K562 (cell line): ENCODE data around the gene DACT3. TPM values are rescaled to one million over a fixed set of nuclear protein-coding genes. Genes with fewer than 3 reads are reported as not detected.

Source experiments
- ARID1B ChIP-seq: fragments of 450-650 bp; IDR thresholded peaks from 2 replicates; pipeline ENCODE4 v1.6.1; 2016; ENCODE audit warnings: antibody characterized with exemption, mild to moderate bottlenecking, inconsistent platforms
- ARNT ChIP-seq, 2 experiments: fragments of 450-650 bp; IDR thresholded peaks; 2 replicates each; pipeline ENCODE4 v1.6.1; 2016; ENCODE audit warnings: mild to moderate bottlenecking in 1 of 2
- CCNT2 ChIP-seq: IDR thresholded peaks from 2 replicates; pipeline ENCODE4 v1.6.1; 2011; ENCODE audit warnings: borderline replicate concordance, low read depth, mild to moderate bottlenecking, moderate library complexity, mixed read lengths, low read length; ENCODE audit not compliant: insufficient read length; ENCODE audit errors: extremely low read depth
- CHCHD3 ChIP-seq: fragments of 250-450 bp; sonication (Bioruptor Pico); IDR thresholded peaks from 2 replicates; pipeline ENCODE4 v2.1.2; 2022; ENCODE audit warnings: mild to moderate bottlenecking
- HLTF ChIP-seq: fragments of 450-650 bp; IDR thresholded peaks from 2 replicates; pipeline ENCODE4 v1.6.1; 2016
- HNRNPL ChIP-seq: fragments of 200-400 bp; formaldehyde crosslinking; IDR thresholded peaks from 2 replicates; pipeline ENCODE4 v1.6.1; 2017; ENCODE audit warnings: low read depth, mild to moderate bottlenecking, low read length
- ILK ChIP-seq: fragments of 450-650 bp; IDR thresholded peaks from 2 replicates; pipeline ENCODE4 v1.6.1; 2016; ENCODE audit warnings: missing genetic modification characterization, low read depth, mild to moderate bottlenecking, missing compliant biosample characterization, moderate library complexity, borderline replicate concordance
- KDM2B ChIP-seq: fragments of 250-450 bp; sonication (Bioruptor Pico); IDR thresholded peaks from 2 replicates; pipeline ENCODE4 v1.8.0; 2021; ENCODE audit warnings: mild to moderate bottlenecking, moderate library complexity
- KHSRP ChIP-seq: fragments of 450-650 bp; IDR thresholded peaks from 2 replicates; pipeline ENCODE4 v1.6.1; 2017
- MAFK ChIP-seq: IDR thresholded peaks from 2 replicates; pipeline ENCODE4 v1.6.1; 2011; ENCODE audit warnings: low read length, improper control_type of control experiment
- MAZ ChIP-seq, 2 experiments: fragments of 450-650 bp in 1 of 2; sonication (generic) in 1 of 2; formaldehyde crosslinking; IDR thresholded peaks in 1 of 2; conservative IDR thresholded peaks in 1 of 2; 2 replicates each; pipeline versions ENCODE4 v1.4.0 to v1.5.0; 2020; ENCODE audit warnings: mild to moderate bottlenecking in 1 of 2, missing genetic modification reagents in 1 of 2
- MBD2 ChIP-seq: sonication (generic); IDR thresholded peaks from 2 replicates; pipeline ENCODE4 v1.6.1; 2016; ENCODE audit warnings: low read depth, borderline replicate concordance
- MCM7 ChIP-seq, 2 experiments: fragments of 450-650 bp; IDR thresholded peaks; 2 replicates each; pipeline ENCODE4 v1.6.1; 2016 to 2018
- MEF2D ChIP-seq: conservative IDR thresholded peaks from 2 replicates; pipeline ENCODE4 v1.6.1; 2016; ENCODE audit warnings: low read depth, missing genetic modification characterization, missing compliant biosample characterization
- MTA2 ChIP-seq: fragments of 450-650 bp; IDR thresholded peaks from 2 replicates; pipeline ENCODE4 v1.6.1; 2016; ENCODE audit warnings: low read depth
- NBN ChIP-seq: fragments of 450-650 bp; IDR thresholded peaks from 2 replicates; pipeline ENCODE4 v1.6.1; 2016; ENCODE audit warnings: low read depth, mild to moderate bottlenecking
- NCOR1 ChIP-seq: fragments of 450-650 bp; IDR thresholded peaks from 2 replicates; pipeline ENCODE4 v1.6.1; 2016; ENCODE audit warnings: mild to moderate bottlenecking, moderate library complexity
- PCBP2 ChIP-seq: fragments of 200-400 bp; formaldehyde crosslinking; IDR thresholded peaks from 2 replicates; pipeline ENCODE4 v1.6.1; 2018; ENCODE audit warnings: low read length, low read depth, mild to moderate bottlenecking, moderate library complexity; ENCODE audit not compliant: poor library complexity, severe bottlenecking
- PHTF2 ChIP-seq: fragments of 250-450 bp; sonication (Bioruptor Pico); IDR thresholded peaks from 2 replicates; pipeline ENCODE4 v1.5.0; 2021; ENCODE audit warnings: mild to moderate bottlenecking
- RBM14 ChIP-seq: fragments of 200-400 bp; formaldehyde crosslinking; IDR thresholded peaks from 2 replicates; pipeline ENCODE4 v1.6.1; 2018; ENCODE audit warnings: low read depth, mild to moderate bottlenecking, low read length, moderate library complexity, borderline replicate concordance; ENCODE audit not compliant: insufficient read depth
- RBM17 ChIP-seq: fragments of 200-400 bp; formaldehyde crosslinking; IDR thresholded peaks from 2 replicates; pipeline ENCODE4 v1.6.1; 2017; ENCODE audit warnings: low read depth, mild to moderate bottlenecking, low read length, borderline replicate concordance
- RCOR1 ChIP-seq, 2 experiments: IDR thresholded peaks; 2 replicates each; pipeline ENCODE4 v1.6.1; 2012; ENCODE audit warnings: low read depth in 2 of 2, low read length in 2 of 2, borderline replicate concordance in 1 of 2, improper control_type of control experiment in 1 of 2
- ZEB2 ChIP-seq: fragments of 450-650 bp; IDR thresholded peaks from 2 replicates; pipeline ENCODE4 v1.6.1; 2016
- ZNF785 ChIP-seq: fragments of 250-450 bp; sonication (Bioruptor Pico); IDR thresholded peaks from 2 replicates; pipeline ENCODE4 v1.4.0; 2020; ENCODE audit warnings: mild to moderate bottlenecking
- ZSCAN32 ChIP-seq: fragments of 450-650 bp; formaldehyde crosslinking; IDR thresholded peaks from 2 replicates; pipeline ENCODE4 v1.4.0; 2020; ENCODE audit warnings: mild to moderate bottlenecking, moderate library complexity
- polyA plus RNA-seq, 8 experiments: library from polyadenylated mRNA; depleted of rRNA in 4 of 8; stranded (reverse) in 5 of 8; unstranded in 3 of 8; fragments of >200 nt; fragmentation: Nextera tagmentation in 2 of 8; fragmentation: Illumina TruSeq in 1 of 8; extraction: Ambion mirVana in 2 of 8; extraction: Trizol in 1 of 8; gene quantifications; 2 replicates each; pipeline versions ENCODE4 v1.2.1 to v1.2.3, GENCODE V29; 2011 to 2014; ENCODE audit warnings: inconsistent platforms in 1 of 8, missing spikeins in 1 of 8
- total RNA-seq, 7 experiments: library from RNA; depleted of rRNA in 6 of 7; stranded (reverse); fragments of >200 nt in 6 of 7; fragmentation: Illumina TruSeq in 2 of 7; extraction: Trizol in 2 of 7; gene quantifications; 2 replicates each; pipeline versions ENCODE4 v1.2.1 to v1.2.3, GENCODE V29; 2011 to 2021; ENCODE audit warnings: low replicate concordance in 1 of 7
- TF ChIP-seq, protein P1 (sequence below): fragments of 450-650 bp; formaldehyde crosslinking; IDR thresholded peaks from 2 replicates; pipeline ENCODE4 v1.4.0; 2020; ENCODE audit warnings: mild to moderate bottlenecking, moderate library complexity
- TF ChIP-seq, protein P2 (sequence below): sonication (generic); formaldehyde crosslinking; IDR thresholded peaks from 2 replicates; pipeline ENCODE4 v1.8.0; 2022; ENCODE audit warnings: missing genetic modification reagents, mild to moderate bottlenecking, moderate library complexity, borderline replicate concordance

The DACT3 gene
- total and polyA plus RNA-seq, 9 of the 15 experiments (the other 6 are each of a cell fraction or from before 2014, with no cell fraction given) = 0.67 to 6.5 (median 3.5) TPM

DNA sequence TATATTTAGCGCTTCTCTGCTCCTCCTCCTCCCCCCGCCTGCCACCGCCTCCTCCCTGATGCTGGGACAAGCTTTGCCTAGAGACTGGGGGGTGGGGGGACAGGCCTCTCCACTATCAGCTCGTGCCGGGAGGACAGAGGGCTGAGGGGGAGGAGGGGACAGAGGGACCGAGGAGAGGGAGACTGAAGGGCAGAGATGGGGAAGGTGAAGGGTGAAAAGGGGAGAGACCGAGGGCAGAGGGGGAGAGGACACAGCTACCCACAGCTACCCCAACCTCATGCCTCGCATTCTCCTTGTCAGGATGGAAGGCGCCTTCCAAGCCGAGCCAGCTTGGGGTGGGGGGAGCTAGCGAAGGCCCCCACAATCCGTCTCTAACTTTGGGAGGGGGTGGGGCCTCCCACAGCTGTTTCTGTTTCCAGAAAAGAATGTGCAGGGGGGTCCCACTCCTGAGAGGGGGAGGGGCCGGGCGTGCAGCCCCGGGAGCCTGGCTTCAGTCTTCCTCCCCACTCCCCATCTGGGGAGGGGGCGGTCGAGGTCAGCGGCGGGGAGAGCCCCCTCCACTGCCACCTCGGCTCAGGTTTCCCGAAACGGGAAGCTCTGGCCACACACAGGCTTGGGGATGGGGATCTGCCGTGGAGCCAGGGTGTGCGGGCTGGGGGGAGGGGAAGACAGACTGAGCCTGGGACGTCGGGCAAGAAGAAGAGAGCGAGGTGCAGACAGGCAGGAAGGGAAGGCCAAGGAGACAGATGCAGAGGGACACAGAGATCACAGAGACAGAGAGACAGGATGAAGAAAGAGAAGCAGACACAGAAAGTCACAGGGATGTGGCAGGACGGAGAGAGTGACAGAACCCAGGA, 1.6 kb downstream of the DACT3 start (continued):
- TF ChIP-seq RCOR1 (IDR thresholded peaks at IDR 0.05; ENCODE audit: borderline replicate concordance in 1 of 2, low read depth in 2 of 2, low read length in 2 of 2) (peak in 1 of 2 experiments; percentile 80; a peak in 2 of 4 replicates), CHCHD3 (CRISPR knock-in tag) (no peak), PHTF2 (CRISPR knock-in tag) (no peak), RBM17 (no peak), PCBP2 (no peak), MAFK (no peak), ZNF785 (CRISPR knock-in tag) (no peak), MEF2D (no peak), HLTF (0 out of 2 replicates have a peak, but pooled peaks have one; percentile 69), KHSRP (no peak), ZSCAN32 (CRISPR knock-in tag) (0 out of 2 replicates have a peak, but pooled peaks have one; percentile 18), MTA2 (0 out of 2 replicates have a peak, but pooled peaks have one; percentile 28), MCM7 (IDR thresholded peaks at IDR 0.05) (0 out of 4 replicates have a peak, but pooled peaks of 1 of the 2 experiments have one; percentile 12), RBM14 (no peak), ILK (tag) (no peak), ARNT (IDR thresholded peaks at IDR 0.05) (peak in 1 of 2 experiments; percentile 22; a peak in 1 of 4 replicates), KDM2B (no peak), MBD2 (0 out of 2 replicates have a peak, but pooled peaks have one; percentile 25), ARID1B (peak; percentile 58), CCNT2 (no peak), MAZ (CRISPR knock-in tag; conservative IDR thresholded peaks at IDR 0.05 in 1 of 2, IDR thresholded peaks at IDR 0.05 in 1 of 2) (peak in 1 of 2 experiments; percentile 40; a peak in 1 of 4 replicates), ZEB2 (0 out of 2 replicates have a peak, but pooled peaks have one; percentile 33), HNRNPL (no peak), NBN (0 out of 2 replicates have a peak, but pooled peaks have one; percentile 25), NCOR1 (peak; percentile 57; the same call in 1 of the 2 replicates)
- TF ChIP-seq, protein P1, sequence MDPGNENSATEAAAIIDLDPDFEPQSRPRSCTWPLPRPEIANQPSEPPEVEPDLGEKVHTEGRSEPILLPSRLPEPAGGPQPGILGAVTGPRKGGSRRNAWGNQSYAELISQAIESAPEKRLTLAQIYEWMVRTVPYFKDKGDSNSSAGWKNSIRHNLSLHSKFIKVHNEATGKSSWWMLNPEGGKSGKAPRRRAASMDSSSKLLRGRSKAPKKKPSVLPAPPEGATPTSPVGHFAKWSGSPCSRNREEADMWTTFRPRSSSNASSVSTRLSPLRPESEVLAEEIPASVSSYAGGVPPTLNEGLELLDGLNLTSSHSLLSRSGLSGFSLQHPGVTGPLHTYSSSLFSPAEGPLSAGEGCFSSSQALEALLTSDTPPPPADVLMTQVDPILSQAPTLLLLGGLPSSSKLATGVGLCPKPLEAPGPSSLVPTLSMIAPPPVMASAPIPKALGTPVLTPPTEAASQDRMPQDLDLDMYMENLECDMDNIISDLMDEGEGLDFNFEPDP = no peak
- TF ChIP-seq, protein P2, sequence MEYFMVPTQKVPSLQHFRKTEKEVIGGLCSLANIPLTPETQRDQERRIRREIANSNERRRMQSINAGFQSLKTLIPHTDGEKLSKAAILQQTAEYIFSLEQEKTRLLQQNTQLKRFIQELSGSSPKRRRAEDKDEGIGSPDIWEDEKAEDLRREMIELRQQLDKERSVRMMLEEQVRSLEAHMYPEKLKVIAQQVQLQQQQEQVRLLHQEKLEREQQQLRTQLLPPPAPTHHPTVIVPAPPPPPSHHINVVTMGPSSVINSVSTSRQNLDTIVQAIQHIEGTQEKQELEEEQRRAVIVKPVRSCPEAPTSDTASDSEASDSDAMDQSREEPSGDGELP (CRISPR knock-in tag) = peak; percentile 52; the same call in 1 of the 2 replicates
